HG03135 (cell line): ENCODE results near the gene DPH1.

Experiments used
- ATAC-seq: cut with Tn5 transposase; IDR thresholded peaks from one replicate; pipeline ENCODE4 v1.9.1; 2021; ENCODE audit warnings: mild to moderate bottlenecking, moderate library complexity; ENCODE audit not compliant: unreplicated experiment

The DPH1 gene

DNA sequence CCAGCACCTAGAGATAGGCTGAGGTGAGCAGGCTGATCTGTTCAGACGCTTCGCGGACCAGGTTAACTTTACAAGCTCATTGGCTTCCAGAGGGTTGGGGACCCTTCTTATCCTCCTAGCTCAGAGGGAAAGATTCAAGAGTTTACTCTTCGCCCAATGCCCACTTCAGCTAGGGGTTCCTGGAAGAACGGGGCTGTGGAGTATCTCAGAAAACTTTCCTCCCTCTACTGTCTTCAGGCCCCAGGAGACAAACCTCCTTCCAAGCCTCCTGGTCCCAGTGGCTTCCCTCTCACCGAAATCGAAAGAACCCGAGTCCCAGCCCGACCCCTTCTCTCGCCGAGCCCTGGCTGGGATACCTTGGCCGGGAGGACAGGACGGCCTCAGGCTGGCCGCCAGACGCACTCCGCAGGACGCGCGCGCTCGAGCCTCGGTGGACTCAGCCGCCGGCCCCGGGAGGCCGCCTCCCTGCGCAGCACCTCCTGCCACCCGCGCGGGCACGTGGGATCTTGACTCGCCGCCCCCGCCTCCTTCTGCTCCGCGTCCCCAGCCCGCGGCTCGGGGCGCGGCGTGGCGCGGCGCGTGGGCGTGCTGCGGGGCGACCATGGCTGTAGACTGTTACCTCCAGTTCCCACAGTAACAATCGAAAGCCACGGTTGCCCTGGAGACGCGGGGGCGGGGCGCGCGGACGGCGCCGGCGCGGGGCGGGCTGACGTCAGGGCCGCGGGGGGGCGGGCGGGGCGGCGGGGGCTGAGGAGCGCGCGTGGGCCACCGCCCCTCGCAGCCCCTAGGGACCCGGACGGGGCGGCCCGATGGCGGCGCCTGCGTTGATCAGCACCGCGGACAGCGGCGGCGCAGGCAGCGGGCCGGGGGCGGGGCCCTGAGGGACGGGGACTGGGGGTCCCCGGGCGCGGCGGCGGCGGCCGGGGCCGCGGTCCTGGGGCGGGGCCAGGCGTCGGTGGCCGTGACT is 19.7 kb downstream of the DPH1 start:
- ATAC-seq: peak; percentile 48

GRCh38 chr17:2050300-2051060 is 20.5 kb downstream of the DPH1 start:
- peak; percentile 8 for ATAC-seq

DNA sequence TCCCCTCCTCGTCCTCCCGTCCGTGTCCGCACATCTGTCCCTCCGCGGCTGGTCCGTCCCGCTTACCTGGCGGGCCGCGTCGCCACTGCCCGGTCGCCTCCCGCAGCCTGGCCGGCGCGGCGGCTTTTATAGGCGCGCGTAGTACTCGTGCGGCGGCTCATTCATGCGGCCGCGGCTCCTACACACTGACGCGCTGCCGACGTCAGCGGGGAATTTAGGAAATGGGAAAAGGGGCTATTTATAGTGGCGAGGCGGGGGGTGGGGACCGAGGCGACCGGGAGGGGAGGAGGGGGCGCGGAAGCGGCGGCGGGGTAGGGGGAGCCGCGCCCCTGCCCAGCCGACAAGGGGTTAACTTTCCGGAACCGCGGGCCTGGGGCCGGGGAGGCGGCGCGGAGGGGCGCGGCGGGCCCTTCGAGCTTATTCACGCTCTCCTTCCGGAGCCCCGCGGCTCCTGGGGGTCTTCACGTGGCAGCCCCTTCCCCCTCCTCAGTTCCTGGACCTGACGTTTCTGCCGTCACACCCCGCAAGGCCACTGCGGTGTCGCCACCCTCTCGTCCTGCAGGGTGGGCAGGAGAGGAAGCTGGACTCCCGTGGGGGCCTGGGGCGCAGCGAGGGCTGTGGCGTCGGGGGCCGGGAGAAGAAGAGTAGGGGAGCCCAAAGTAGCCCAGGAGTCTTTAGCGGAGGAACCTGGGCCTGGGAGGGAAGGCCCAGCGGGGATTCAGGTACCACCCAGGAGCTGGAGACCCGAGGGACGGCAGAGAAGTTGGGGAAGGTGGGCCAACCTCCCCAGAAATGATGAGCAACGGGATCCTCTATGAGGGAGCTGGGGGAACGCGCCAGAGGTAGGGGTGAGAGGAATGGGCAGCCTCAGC is 21.3 kb downstream of the DPH1 start:
- ATAC-seq: no peak

DNA sequence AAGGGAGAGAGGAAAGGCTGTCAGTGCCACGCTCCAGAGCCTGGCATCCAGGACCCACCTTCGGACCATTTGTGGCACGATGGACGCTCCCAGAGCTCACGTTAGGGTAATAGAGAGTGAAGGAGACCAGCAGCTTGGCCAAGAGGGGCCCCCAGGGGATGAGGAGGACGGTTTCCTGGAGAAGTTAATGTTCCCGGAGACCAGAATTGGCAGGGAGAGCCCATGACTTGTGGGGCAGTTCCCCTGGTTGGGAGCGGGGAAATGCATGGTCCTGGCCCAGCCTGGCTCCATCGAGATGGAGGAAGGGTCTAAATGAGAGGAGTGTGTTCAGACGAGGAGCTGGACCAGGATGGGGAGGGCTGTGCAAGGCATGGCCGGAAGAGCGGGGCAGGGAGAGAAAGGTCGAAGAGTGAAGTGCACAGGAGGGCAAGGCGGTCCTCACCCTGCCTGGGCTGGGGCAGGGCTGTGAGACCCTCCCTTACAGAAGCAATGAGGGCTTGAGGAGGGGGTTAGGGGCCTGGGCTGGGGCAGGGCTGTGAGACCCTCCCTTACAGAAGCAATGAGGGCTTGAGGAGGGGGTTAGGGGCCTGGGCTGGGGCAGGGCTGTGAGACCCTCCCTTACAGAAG is 22.1 kb downstream of the DPH1 start:
- no peak for ATAC-seq

- ATAC-seq: no peak
Observed at GRCh38 chr17:2053380-2054261, 23.7 kb downstream of the DPH1 start.

DNA sequence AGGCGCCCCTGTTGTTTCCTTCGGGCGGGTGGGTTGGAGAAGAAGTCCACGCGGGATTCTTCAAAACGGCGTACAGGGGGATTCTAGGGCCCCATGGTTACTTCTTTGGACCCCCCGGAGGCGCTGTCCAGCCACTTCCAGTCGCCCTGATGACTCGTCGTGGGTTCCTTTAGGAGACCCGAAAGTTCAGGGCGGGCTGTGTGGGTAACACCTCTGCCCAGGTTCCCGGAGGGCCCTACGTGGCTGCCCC is 24.2 kb downstream of the DPH1 start:
- no peak for ATAC-seq

DNA sequence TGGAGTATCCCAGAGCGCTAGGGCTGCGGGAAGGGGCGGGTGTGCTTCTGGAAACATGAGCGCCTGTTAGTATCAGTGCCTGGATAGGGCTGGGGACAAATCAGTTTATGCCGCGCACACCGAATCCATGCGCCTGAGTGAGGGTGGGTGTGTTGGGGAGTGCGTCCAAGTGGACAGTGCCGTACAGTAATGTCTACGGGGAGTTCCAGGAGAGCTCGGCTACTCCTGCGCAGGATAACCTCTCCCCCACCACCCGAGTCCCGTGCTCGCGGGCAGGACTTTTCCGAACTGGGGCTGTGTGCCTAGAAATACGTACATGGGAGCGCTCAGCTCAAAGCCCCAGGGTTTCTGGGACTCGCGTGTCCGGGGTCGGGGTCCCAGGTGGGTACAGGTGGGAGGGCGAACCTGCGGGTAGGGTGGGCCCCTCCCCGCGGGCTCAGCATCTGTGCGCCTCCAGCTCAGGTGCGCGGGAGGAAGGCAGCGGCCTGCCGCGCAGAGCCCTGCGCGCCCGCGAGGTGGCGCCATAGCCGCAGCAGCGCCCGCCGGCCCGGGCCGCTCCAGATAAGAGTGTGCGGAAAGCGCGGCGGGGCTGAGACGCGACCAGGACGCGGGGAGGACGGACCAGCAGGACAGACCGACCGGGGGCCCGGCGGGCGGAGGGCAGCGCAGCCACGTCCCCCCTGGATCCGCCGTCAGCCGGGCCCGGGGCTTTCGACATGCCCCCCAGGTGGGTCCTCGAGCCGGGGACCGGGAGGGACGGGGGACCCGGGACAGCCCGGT is 24.7 kb downstream of the DPH1 start, which contains the start of gene HIC1:
TSS of gene HIC1 (plus strand) at position 592 of the 780 bp plus-strand sequence. CDS start 1,588 bp downstream, outside the sequence.
- peak; percentile 42 for ATAC-seq

GRCh38 chr17:2055292-2056205 is 25.6 kb downstream of the DPH1 start:
- ATAC-seq: no peak

GRCh38 chr17:2056206-2057174 is 26.5 kb downstream of the DPH1 start:
- ATAC-seq: no peak

DNA sequence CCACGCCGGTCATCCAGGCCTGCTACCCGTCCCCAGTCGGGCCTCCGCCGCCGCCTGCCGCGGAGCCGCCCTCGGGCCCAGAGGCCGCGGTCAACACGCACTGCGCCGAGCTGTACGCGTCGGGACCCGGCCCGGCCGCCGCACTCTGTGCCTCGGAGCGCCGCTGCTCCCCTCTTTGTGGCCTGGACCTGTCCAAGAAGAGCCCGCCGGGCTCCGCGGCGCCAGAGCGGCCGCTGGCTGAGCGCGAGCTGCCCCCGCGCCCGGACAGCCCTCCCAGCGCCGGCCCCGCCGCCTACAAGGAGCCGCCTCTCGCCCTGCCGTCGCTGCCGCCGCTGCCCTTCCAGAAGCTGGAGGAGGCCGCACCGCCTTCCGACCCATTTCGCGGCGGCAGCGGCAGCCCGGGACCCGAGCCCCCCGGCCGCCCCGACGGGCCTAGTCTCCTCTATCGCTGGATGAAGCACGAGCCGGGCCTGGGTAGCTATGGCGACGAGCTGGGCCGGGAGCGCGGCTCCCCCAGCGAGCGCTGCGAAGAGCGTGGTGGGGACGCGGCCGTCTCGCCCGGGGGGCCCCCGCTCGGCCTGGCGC is 27.3 kb downstream of the DPH1 start:
- no peak for ATAC-seq

DNA sequence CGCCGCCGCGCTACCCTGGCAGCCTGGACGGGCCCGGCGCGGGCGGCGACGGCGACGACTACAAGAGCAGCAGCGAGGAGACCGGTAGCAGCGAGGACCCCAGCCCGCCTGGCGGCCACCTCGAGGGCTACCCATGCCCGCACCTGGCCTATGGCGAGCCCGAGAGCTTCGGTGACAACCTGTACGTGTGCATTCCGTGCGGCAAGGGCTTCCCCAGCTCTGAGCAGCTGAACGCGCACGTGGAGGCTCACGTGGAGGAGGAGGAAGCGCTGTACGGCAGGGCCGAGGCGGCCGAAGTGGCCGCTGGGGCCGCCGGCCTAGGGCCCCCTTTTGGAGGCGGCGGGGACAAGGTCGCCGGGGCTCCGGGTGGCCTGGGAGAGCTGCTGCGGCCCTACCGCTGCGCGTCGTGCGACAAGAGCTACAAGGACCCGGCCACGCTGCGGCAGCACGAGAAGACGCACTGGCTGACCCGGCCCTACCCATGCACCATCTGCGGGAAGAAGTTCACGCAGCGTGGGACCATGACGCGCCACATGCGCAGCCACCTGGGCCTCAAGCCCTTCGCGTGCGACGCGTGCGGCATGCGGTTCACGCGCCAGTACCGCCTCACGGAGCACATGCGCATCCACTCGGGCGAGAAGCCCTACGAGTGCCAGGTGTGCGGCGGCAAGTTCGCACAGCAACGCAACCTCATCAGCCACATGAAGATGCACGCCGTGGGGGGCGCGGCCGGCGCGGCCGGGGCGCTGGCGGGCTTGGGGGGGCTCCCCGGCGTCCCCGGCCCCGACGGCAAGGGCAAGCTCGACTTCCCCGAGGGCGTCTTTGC is 28.0 kb downstream of the DPH1 start:
- no peak for ATAC-seq

DNA sequence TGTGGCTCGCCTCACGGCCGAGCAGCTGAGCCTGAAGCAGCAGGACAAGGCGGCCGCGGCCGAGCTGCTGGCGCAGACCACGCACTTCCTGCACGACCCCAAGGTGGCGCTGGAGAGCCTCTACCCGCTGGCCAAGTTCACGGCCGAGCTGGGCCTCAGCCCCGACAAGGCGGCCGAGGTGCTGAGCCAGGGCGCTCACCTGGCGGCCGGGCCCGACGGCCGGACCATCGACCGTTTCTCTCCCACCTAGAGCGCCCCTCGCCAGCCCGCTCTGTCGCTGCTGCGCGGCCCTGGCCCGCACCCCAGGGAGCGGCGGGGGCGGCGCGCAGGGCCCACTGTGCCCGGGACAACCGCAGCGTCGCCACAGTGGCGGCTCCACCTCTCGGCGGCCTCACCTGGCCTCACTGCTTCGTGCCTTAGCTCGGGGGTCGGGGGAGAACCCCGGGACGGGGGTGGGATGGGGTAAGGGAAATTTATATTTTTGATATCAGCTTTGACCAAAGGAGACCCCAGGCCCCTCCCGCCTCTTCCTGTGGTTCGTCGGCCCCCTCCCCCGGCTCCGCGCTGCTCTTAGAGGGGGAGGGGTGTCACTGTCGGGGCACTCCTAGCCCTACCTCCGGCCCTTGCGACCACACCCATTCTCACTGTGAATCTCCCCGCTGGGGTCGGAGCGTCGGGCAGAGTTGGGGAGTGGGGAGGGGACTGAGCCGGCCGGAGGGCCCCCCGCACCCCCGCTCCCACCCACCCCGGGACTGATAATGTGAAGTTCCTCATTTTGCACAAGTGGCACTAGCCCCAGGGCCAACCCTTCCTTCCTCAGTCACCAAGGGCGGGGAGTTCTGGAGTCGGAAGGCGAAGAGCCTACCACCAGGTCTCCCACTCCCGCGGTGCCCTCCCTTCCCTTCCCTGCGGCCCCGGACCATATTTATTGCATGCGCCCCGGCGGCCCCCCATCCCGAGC is 28.9 kb downstream of the DPH1 start:
- no peak for ATAC-seq

DNA sequence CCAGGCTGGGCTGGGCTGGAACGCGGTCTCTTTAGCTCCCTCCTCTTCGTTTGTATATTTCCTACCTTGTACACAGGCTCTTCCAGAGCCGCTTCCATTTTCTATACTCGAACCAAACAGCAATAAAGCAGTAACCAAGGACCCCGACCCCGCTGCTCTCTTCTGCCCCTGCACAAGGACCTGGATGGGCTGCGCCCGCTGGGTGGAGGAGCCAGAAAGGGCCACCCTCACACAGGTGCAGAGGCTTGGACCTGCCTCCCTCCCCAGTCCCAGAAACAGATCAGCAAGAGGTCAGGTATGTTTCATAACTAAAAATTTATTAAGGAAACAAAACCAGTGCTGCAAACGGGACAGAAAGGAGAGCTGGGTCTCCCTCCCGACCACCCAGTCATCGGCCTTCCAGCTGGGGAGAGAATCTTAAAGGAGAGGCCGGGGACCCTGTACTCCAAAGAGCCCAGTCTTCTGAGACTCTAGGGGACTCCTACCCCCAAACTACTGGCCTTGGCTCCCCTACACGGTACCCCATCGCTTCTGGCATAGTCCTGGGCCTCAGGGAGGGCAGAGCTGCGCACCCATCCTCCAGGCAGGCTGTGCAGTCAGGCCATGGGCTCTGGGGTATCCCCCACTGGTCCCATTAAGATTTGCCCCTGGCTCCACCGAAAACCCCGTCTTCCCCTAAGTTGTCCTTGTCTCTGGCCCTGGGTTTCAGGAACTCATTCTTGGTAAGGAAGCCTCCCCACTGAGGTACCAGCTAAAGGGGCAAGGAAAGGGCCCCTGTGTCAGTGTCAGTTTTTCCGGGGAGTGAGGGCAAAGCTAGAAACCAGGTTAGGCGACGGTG is 29.8 kb downstream of the DPH1 start:
- ATAC-seq: no peak

DNA sequence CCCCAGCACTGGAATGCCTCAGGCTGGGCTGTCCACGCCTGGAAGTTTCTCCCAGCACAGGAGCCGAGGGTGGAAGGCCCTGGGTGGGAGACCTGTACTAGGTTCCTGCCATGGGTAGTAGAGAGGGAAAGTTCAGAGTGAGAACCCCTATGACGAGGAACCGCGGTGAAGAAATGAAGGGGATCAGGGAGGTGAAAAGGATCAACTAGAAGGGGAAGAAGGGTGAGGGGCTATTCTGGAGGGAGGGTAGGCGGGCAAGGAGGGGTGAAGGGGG is 30.4 kb downstream of the DPH1 start:
- ATAC-seq: no peak
